DOHH2 (cell line): ENCODE measurements around the gene CSMD2.

Experiments
- EZH2phosphoT487 ChIP-seq: fragments of 200-600 bp; sonication (generic); IDR thresholded peaks from 2 replicates; pipeline ENCODE4 v1.6.1; 2017; ENCODE audit warnings: borderline replicate concordance, mild to moderate bottlenecking, antibody characterized with exemption, low read length, moderate library complexity, mixed read lengths
- TF ChIP-seq, protein P1 (sequence below): fragments of 200-600 bp; sonication (generic); IDR thresholded peaks from one replicate; pipeline ENCODE4 v1.5.1; 2014; ENCODE audit warnings: antibody characterized with exemption, mild to moderate bottlenecking, low read depth, low read length; ENCODE audit not compliant: poor library complexity, severe bottlenecking

DNA sequence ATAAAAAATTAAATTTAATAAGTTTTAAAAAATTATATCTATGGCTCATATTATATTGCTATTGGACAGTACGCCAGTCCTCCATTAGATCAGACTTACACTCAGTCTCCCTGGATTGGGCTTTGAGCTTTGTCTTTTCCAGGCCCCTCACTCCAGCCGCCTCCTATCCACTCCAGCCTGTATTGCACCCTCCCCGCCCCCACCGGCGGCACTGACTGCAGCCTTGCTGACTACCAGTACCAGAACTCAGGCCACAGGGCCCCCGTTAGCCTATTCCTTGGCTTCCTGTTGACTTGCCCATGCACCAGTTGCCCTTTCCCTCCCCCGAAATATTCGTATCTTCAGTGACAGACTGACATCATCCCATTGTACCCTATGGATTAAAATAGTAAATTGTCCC is 127.9 kb downstream of the CSMD2 start:
- TF ChIP-seq, protein P1, sequence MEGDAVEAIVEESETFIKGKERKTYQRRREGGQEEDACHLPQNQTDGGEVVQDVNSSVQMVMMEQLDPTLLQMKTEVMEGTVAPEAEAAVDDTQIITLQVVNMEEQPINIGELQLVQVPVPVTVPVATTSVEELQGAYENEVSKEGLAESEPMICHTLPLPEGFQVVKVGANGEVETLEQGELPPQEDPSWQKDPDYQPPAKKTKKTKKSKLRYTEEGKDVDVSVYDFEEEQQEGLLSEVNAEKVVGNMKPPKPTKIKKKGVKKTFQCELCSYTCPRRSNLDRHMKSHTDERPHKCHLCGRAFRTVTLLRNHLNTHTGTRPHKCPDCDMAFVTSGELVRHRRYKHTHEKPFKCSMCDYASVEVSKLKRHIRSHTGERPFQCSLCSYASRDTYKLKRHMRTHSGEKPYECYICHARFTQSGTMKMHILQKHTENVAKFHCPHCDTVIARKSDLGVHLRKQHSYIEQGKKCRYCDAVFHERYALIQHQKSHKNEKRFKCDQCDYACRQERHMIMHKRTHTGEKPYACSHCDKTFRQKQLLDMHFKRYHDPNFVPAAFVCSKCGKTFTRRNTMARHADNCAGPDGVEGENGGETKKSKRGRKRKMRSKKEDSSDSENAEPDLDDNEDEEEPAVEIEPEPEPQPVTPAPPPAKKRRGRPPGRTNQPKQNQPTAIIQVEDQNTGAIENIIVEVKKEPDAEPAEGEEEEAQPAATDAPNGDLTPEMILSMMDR = no peak
- no peak for TF ChIP-seq EZH2phosphoT487
